Fibroblast of skin of back (primary cell): ENCODE measurements around the gene NFATC2.

Source experiments
- DNase-seq: peaks from one replicate; pipeline ENCODE4 v3.0.0-alpha.2; 2013

NFATC2 gene

DNA sequence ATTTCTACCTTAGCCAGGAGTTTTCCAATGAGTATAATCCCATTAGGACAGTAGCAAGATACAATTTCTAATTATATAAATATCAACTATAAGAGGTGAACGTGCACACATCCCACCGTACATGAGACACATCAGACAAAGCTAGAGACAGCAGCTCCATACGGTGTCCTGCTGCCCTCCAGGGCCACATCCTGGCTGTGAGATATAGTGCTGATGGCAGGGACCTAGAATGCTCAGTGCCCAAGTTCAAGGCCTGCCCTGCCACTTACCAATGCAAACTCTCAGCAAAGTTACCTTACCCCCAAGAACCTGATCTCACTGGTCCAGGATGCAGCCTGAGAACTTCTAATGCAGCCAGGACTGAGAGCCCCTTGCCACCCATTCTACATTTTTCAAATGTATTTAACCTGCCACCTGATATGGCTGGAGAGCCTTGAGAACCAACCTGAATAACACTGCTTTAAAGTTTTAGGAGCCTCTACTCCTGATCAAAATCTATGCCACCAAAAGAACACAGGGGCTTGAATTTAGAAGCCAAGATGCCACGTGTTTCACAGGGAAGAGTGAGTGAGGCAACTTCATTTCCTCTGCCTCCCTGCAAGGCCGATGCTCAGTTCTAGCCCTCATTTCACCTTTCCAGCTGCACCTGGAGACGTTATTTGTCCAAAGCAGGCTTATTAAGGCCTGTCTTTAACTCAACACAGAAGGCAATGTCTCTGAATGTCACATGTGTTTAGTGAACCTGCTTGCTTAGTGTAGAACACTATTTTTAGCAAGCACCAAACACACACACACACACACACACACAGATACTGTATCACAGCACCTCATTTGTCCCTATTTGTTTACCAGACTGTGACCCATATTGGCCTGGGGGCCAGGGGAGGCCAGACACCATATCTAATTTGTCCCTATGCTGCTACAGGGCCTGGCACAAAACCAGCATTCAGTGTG, 6.1 kb downstream of the NFATC2 start:
- DNase-seq: no peak

DNA sequence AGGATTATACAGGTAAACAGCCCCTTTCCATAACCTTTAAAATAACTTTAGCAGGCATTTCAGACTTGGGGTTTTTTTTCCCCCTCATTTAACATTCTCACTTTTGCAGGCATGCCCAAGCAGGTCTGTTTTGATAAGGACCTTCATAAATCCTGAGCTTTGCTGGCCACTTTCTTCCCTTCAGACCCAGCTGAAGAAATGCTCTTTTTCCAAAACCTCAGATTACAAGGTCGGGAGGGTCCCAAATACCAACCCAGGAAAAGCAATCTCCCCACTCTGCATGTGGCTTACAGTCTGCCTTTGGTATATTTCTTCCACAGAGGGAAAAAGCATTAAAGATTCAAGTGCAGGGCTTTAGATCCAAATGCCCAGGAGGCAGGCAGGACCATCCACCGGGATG, 6.8 kb downstream of the NFATC2 start:
- no peak for DNase-seq

DNA sequence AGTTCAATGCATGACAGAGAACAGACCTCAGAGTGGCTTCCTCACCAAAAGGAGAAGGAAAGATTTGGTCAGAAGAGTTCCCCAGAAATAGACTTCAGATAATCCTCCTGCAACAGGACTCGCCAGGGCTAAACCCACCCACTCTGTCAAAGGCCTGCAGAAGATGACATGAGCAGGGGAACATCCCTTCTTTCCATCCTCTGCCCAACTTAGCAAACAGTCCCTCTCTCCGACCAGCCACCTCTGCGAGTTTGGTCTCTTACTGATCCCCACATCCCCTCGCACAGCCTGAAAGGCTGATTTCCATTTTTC, 7.5 kb downstream of the NFATC2 start:
- DNase-seq: no peak

DNA sequence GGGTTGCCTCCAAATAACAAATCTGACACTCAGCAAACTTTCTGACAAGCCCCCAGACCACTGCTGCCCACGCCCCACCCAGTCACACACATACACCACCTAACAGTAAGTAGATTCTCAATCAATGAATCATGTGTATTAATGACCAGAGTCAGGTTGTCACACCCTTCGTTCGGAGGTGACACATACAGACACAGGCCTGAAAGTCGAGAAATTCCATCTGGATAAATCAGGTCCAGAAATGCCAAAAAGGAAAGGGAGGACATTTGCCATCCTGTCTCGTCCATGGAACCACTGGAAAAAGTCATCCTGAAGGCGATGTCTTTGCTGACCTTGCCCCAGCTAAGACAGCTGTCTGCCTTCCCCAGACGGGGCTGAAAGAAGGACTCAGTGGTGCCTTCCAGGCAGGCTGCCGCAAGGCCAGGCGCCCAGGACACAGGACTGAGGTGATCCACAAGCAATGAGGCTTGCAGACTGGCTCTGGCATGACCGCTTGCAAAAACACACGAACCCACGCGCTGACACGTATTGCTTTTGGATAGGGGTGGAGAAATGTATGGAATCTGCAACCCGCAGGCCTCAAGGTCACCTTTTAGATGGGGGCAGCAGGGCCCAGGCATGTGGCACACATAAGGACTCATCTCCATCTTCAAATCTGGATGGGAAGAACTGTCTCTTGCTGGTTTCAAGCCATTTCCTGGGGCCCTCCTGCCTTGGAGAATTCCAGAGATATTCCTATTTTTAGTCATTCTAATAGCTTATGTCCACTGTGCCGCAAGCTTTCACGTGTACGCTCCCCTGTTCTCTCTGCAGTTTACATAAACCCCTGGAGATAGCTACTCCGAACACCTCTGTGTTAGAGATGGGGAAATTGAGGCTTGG, 9.0 kb downstream of the NFATC2 start:
- DNase-seq: peak; percentile 88

DNA sequence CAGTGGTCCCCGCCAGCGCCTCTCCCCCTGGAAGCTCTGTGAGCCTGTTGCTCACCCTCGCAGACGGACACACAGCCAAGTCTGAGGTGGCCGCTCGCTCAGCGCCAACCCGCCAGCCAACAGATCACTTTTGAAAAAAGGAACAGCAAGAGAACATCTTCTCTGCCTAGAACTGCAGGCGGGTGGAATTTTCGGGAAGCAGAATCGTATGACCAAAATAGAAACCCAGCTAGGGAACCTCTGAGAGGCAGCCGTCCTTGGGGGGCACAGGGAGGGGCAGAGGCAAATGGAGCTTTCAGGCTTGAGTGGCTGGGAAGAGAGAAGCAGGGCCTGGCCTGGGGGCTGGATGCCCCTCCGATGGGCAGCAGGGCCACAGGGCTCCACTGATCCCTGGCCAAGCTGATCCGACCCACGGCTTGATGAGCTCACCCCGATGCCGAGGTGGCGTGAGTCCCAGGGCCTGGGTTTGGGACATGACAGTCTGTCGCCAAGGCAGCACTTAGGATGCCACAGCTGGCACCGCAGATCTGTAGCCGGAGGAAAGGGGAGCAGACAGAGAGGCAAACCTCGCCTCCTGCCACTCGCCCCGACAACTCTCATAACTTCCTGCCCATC, 9.8 kb downstream of the NFATC2 start:
- peak; percentile 51 for DNase-seq

DNA sequence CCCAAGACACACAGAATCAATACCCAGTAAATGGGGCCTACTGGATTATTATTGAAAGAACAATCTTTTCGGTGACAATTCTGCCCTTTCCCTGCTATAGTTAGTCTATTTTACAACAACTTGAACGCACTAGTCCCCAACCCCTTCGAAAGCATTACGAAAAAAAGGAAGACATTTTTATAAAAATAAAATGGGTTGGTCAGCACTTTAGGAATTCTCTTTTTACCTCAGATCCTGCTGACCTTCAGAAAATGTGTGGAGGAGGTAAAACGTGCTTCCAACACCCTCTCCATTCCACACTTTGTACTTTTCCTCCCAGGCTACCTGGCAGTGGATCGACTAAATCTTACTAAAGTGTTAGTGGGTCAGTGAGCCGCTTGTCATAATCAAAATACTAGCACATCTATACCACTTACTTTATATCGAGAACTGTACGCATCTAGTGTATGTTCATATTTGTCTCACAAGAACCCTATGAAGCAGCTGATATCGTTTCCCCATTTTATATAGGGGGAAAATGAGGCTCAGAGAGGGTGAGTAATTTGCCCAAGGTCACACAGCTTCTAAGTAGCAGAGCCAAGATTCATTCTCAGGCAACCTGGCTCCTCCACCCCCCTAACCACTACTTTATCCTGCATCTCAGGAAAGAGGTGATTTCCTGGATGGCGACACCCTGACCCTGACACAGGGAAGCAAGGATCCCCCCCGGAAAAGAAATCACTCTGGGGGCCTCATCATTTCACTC, 10.6 kb downstream of the NFATC2 start:
- no peak for DNase-seq

DNA sequence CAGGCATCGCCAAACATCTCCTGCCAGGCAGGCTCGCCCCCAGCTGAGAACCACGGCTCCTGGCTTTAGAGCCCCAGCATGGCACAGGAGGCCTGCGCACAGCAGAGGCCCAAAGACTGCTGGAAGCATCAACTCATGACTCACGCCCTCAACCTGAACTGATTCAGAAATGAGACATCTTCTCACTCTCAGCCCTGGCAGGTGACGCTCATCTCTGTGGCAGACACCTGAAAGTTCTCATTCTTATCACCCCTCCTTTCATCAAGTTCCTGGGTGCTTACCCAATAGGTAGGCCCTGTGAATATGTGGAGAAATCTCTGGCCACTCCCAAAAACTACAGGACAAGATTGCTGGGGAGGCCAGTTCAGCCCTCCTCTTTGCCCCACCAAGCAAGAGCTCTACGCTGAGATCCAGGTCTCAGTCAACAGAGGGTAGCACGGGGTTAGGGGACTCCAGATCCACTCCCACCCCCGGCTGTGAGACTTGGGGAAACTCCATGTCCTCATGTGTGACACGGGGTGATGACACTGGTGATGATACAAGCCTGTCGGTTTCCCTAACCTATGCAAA, 11.3 kb downstream of the NFATC2 start:
- DNase-seq: peak; percentile 35

DNA sequence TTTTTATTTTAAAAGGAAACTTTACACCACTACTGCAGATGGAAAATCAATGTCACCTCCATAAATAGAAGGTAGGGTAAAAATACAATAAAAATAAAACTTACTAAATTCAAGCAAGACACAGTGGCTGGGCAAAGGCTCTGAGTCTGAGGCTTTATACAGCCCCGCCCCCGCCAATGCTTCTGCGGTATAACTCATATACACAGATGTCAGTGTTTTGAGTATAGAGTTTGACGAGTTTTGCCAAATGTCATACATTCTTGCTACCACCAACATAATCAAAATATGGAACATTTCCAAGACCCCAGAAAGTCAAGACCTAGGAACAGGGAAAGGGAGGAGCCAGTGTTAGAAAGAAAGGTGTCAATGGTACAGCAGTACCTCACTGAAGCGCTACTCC, 12.8 kb downstream of the NFATC2 start:
- peak; percentile 60 for DNase-seq

DNA sequence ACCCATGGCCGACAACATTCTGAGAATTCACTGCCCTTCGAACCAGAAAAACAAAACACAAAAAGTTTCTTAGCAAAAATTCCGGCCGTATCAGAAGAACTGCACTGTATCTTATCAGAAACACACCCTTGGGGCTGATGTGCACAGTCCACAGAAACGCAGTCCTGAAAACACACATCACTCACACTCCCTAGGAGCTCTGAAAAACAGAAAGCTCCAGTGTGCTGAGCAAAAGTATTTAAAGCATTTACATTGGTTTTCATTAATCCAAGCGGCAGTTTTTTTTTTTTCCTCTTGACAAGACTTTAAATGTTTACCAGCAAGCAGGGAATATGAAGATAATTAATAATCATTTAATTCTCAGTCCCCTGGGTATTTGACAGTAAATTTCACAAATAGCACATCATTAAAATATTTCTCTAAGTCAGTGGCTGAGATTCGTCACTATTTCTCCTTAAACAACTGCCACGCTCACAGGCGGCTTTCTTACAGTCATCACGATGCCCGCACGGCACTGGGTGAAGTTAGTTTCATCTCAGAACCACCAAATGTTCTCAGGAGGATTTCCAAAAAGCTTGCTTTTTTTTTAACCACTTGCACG, 13.3 kb downstream of the NFATC2 start:
- peak; percentile 81 for DNase-seq

DNA sequence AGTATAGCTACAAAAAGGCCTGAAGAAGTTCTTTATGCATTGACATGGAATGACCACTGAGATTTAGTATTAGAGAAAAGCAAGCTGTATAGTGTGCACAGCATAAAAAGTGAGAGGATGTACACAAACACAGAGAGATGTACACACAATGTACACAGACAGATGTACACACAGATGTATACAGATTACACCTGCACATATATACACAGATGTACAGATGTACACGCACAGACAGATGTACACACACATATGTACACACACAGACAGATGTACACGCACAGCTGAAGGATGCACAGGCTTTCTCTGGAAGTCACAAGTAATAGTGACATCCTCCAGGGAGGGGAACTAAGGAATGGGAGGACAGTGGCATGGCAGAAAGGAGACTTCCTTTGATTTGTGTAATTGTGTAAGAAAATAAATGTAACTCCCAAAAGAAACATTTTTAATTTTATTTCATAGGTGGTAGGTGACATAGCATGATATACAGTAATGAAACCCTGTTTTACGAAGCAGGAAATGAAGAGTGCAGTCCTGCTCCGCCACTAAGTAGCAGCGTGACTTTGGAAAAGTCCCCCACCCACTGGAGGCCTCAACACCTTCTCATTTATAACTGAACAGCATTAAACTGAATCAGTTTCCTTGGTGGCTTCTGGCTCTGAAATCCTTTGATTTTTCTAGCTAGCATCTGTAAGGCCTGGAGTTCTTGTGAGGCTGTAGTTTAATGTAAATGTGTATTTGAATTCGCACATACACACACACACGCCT, 14.1 kb downstream of the NFATC2 start:
- DNase-seq: no peak

DNA sequence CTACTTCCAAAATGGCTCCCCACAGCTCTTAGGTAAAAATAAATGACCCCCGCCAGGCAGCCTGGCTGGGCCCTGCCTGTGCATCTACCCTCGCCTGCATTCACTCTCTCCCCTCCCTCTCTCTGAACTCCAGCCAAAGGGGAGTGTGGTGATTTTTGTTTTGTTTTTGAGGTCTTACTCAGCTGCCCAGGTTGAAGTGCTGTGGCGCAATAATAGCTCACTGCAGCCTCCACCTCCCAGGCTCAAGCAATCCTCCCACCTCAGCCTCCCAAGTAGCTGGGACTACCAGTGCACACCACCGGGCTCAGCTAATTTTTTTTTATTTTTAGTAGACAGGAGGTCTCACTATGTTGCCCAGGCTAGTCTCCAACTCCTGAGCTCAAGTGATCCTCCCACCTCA, 15.8 kb downstream of the NFATC2 start:
- DNase-seq: no peak

DNA sequence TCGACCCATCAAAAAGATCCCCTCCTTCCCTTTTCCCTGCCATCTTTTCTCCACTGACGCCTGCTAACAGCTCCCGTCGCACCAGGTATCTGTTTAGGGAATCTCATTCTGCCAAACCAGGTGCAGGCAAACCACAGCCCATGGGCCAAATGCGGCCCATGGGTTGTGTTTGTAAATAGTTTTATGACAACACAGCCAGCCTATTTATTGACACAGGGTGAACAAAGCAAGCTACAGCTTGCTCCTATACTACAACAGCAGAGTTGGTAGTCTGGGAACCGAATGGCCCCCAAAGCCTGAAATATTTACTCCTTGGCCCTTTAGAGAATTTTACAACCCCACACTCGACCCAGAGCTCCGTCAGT, 16.4 kb downstream of the NFATC2 start:
- DNase-seq: no peak

DNA sequence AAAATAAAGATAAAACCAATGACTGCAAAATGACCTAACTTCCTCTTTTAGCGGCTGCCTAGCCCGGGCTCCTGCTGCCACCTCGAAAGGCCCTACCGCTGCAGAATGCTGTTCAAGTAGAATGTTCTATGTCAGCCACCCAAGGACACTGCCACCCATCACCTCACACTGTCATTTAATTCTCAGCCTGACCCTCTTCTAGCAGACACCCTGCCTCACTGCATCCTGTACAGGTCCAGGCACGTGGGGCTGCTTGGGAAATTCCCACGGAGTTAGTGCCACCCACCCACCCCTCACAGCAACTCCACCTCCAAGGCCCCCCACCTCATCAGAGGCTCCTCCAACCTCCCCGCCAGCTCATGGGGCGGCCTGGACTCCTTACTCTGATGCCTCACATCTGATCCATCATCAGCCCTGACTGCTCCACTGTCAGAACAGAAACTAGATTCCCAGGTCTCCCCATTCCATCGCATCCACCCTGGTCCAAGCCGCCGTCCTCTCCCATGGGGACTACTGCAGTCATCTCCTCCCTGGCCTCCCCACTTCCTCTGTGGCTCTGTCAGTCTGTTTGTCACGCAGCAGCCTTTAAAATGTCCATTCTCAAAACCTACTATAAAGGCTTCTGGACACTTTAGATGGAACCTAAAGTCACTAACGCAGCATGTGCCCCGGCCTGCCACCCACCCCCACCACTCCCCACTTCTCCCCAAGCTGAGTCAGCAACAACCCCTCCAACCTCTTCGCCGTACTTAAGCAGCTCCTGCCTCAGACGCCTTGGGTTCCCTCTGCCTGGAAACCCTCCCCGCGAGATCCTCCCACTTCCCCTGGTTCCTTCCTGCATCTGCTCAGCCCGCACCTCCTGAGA, 17.0 kb downstream of the NFATC2 start:
- no peak for DNase-seq

DNA sequence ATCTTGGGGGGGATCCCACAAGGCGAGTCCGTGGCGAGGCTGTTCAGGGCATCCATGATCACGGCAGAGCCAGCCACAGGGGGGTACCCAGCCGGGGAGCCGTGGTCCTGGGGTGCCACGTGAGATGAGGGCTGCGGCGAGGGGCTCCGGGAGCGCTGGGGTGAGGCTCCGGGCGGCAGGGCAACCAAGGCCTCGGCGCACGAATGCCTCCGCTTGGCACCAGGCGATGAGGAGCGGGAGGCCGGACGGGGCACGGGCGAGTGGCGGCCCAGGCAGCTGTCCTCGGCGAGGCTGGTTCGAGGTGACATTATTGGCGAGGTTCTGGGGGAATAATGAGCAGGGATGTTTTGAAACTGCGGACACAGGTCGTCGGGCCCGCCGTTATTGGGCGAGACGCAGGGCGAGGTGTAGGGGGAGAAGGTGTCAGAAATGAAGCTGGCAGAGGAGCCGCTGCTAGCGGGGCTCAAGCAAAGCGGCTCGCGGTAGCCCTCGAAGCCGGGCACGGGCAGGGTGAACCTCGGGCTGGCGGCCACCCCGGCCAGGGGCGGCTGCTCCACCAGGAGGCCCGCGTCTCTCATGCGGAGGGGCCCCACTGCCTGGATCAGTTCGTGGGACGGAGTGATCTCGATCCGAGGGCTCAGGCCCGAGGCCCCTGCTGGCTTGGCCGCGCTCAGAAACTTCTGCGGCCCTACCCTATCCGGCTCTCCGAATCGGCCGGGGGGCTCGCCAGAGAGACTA, 19.1 kb downstream of the NFATC2 start:
- no peak for DNase-seq

DNA sequence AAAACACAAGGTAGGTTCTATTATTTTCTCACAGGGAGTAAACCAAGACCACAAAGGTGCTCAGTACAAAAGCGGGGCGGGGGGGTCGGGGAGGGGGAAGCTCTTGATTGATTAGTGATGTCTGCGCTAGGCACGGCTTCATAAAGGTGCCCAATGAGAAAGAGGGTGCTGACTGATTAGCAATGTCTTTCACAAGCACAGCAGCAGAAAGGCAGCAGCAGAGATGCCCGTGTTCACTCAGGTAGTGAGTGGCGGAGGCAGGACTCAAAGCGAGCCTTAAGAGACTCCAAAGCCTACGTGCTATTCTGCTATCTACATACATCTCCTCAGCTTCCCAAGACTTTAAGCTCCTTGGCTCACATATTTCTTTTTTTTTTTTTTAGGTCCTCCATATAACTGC, 20.3 kb downstream of the NFATC2 start:
- no peak for DNase-seq

DNA sequence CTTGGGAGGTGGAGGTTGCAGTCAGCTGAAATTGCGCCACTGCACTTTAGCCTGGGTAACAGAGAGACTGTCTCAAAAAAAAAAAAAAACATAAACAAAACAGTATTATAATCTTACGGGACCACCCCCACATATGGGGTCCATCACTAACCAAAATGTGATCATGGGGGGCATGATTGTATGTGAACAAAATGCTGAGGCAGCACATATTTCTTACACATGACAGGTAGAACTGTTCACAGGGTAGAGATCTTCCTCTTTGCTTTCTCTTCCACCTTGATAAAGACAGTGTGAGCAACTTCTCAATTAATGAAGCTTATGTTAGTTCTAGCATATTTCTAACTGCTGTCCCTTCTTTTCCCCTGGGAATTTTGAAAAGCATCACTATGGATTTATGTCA, 24.7 kb downstream of the NFATC2 start:
- DNase-seq: no peak

DNA sequence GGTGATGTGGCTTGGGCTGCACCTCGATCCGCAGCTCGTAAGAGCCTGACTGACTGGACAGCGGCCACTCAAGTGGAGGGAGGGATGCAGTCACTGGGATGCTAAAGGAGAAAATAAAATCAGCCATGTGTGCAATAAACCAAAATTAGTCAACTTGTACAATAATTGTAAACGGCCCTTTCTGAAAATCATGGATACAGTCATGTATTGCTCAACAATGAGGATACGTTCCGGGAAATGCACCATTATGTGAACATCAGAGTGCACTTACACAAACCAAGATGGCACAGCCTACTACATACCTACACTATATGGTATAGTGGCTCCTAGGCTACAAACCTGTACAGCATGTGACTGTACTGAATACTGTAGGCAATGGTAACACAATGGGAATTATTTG, 25.7 kb downstream of the NFATC2 start:
- no peak for DNase-seq

DNA sequence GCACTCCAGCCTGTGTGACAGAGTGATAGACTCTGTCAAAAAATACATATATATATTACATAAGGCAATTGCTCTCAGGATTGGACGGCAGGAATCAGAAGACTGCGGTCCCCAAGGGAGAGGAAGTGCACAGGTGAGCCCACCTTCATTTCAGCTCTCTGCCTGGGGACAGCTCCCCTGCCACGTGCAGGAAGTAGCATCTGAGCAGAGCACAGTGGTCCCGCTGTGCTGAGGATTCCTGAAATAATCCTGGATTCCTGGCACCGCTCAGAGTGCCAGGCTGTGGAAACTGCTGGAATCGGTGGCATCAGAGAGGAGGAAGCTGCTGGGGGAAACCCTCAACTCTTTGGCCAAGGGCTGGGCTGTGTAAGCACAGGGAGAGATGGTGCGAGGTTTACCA, 27.7 kb downstream of the NFATC2 start:
- DNase-seq: no peak

DNA sequence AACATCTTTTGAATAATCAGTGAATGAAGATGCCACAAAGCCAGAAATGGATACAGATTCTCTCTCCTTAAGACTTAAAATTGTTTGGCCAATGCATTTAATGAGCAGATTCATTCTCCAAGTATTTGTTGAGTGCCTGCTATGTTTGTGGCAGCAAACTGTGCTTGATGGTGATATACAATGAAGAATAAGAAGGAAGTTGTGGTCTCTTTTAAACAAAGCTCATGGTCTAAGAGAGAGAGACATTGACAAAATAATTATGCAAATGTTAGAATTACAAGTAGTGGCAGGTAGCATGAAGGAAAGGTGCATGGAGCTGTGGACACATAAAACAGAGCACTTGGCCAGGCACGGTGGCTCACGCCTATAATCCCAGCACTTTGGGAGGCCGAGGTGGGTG, 28.3 kb downstream of the NFATC2 start:
- no peak for DNase-seq
